ENCODE measurements around the gene HSPA6.
"Not testable (repeated sequence)": the region's sequence is repeated elsewhere in the genome, so short reads cannot be mapped to it uniquely, and the experiment has no call there.

HSPA6 gene

DNA sequence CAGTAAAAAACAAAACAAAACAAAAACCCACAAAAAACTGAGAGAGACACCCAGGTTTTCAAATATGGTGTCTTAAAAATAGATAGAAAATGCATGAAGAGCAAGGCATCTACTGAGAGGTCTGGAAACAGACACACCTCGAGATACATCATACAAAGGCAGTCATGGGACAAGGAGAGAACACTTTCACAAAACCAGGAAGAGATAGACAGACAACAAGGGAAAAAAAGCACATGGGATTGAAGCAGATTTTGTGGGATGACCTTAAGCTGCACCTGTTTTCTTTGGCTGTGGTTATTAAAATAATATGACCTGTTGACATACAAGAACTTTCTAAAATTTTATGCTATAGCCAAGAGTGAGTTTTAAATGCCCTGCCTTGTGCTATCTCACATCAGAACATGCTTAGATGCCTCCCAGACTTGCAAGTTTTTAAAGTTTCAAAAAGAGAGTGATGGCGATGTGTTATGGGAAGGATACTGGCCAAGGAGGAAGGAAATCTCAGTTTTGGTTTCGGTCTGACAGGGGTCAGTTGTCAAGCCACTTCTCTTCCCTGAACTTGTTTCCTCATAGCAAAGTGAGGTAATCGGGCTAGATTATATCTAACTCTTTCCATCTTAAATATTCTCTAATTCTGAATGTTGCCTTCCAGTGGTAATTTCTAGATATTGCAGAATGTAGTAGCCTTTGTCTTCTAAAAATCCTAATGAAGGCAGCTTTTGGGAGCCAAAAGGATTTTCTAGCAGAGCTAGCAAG lies 36.8 kb downstream of the HSPA6 start:
- not testable (repeated sequence) for DNase-seq (ENCODE audit: low read depth in 2 of 2)

DNA sequence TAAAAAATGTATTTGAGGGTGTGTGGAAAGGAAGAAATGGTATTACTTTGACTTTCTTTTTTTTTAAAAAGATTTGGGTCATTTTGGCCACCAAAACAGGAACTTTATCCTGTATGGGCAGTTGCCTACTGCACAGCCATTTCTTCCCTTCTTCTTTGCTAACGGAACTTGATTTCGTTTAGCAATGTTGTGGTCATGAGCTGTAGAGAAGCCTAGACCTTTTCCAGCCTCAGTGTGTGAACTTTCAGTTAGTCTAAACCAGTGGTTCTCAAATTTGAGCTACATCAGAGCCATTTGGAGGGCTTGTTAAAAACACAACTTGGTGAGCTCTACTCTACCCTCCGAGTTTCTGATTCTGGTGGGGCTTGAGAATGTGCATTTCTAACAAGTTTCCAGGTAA lies 38.1 kb downstream of the HSPA6 start:
- not testable (repeated sequence) for DNase-seq (ENCODE audit: low read depth in 2 of 2)

DNA sequence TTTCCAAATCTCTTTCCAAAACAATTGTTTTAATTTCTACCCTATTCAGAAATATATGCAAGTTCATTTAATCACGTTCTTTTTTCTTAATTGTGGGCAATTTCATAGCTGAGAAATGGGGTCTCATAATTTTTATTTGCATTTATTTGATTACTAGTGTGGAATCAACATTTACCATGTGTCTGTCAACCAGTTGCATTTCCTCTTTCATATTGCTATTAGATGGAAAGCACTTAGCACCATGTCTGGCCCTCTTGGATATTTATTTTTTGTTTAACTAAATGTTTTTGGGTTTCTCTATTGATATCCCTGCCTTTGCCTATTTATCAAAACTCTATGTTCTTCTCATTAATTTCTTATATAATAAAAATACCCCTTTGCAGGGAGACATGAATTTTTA lies 39.2 kb downstream of the HSPA6 start:
- not testable (repeated sequence) for DNase-seq (ENCODE audit: low read depth in 2 of 2)

DNA sequence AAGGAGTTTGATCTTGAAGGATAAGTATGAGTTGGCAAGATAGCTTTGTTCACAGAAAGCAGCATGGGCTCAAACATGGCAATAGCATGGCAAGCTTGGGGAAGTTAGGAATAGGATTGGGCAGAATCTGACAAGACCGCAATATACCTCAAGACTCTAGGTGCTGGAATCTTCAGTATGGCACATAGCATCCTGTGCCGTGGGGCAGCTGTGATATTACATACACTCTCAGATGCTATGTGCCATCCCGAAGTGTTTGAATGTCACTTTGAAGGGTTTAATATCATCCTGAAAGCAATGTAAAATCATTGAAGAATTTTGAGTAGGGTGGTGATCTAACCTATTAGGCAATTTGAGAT lies 42.2 kb downstream of the HSPA6 start:
- DNase-seq (ENCODE audit: low read depth in 2 of 2) = not testable (repeated sequence)

DNA sequence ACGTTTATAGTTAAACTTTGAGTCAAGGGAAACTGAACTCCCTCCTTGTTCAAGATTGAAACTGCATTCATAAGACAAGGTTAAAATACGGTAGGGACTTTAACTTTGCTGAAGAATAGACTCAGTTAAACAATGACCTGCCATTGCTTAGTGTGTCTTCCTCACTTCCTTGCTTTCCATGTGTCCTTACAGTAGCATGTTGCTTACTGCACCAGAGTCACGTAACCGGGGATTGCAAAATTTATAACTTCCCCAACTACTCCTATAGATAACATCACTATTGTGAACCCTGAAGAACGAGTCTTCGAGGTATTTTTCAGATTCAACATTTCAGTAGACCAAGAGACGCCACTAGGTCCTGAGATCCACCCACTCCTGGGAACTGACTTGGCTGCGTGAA lies 47.4 kb downstream of the HSPA6 start:
- not testable (repeated sequence) for DNase-seq (ENCODE audit: low read depth in 2 of 2)
